BLaER1 treated with 17β-estradiol and CSF1 and Interleukin-3, amounts not matched to agents 10 nM and 100 nM (cell line): Measurements from ENCODE around the gene SLC41A3.
"Not testable (repeated sequence)": the region's sequence is repeated elsewhere in the genome, so short reads cannot be mapped to it uniquely, and the experiment has no call there.

Experiments
- H3K27ac ChIP-seq, 11 experiments: shearing (Covaris generic); formaldehyde crosslinking; 2 replicates each; pipeline ENCODE4 v1.8.1; 2022
- H3K27me3 ChIP-seq, 11 experiments: shearing (Covaris generic); formaldehyde crosslinking; 2 replicates each; pipeline ENCODE4 v1.8.1; 2022
- H3K36me3 ChIP-seq, 11 experiments: shearing (Covaris generic); formaldehyde crosslinking; 2 replicates each; pipeline ENCODE4 v1.8.1; 2022
- H3K4me1 ChIP-seq, 10 experiments: shearing (Covaris generic); formaldehyde crosslinking; 2 replicates each; pipeline ENCODE4 v1.8.1; 2022
- H3K4me2 ChIP-seq, 11 experiments: shearing (Covaris generic); formaldehyde crosslinking; 2 replicates each; pipeline ENCODE4 v1.8.1; 2022
- H3K4me3 ChIP-seq, 10 experiments: shearing (Covaris generic); formaldehyde crosslinking; 2 replicates each; pipeline ENCODE4 v1.8.1; 2022
- H3K9ac ChIP-seq, 11 experiments: shearing (Covaris generic); formaldehyde crosslinking; 2 replicates each; pipeline ENCODE4 v1.8.1; 2022
- H3K9me3 ChIP-seq, 11 experiments: shearing (Covaris generic); formaldehyde crosslinking; replicated peaks in 1 of 11; 2 replicates each; pipeline ENCODE4 v1.8.1; 2022
- H4K20me1 ChIP-seq, 11 experiments: shearing (Covaris generic); formaldehyde crosslinking; 2 replicates each; pipeline ENCODE4 v1.8.1; 2022
- Cebpa-rat ChIP-seq, 11 experiments: shearing (Covaris generic); IDR thresholded peaks; 2 replicates each; pipeline ENCODE4 v1.8.1; 2022

Gene SLC41A3

DNA sequence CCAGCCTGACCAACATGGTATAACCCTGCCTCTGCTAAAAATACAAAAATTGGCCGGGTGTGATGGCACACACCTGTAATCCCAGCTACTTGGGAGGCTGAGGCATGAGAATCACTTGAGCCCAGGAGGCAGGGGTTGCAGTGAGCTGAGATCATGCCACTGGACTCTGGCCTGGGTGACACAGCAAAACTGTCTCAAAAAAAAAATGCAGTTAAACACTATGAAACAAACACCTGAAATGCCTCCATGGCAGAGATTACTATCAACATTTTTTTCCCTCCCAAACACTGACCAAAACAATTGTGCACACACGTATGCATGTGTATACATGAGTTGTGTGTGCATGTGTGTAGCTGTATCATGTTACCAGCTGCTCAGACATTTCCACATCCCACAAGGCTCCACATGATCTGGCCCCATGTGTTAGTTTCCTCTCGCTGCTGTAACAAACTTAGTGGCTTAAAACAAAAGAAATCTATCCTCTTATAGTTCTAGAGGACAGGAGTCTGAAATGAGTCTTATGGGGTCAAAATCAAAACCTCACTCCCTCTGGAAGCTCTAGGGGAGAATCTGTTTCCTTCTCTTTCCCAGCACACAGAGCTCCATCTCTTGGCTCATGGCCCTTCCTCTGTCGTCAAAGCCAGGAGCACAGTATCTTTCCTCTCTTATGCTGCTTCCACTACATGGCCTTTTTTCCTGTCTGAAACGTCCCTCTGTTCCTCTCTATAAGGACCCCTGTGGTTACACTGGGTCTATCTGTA is 34.5 kb downstream of the SLC41A3 start:
- no peak overlapping the region for H3K9ac ChIP-seq
- peaks cover 0 to 12% (median 0%) of the 10 kb centered on the region in 11 experiments; a peak in 6 of 22 replicates for H3K36me3 ChIP-seq
- no peak overlapping the region for H3K4me3 ChIP-seq
- peaks cover 16 to 18% (median 17%) of the 10 kb centered on the region in 10 experiments for H3K4me1 ChIP-seq
- no peak overlapping the region for H3K27ac ChIP-seq
- TF ChIP-seq Cebpa-rat (IDR thresholded peaks at IDR 0.05): no peak
- H3K4me2 ChIP-seq: no peak overlapping the region
- H3K27me3 ChIP-seq: no peaks in the 10 kb centered on the region
- no peaks in the 10 kb centered on the region for H3K9me3 ChIP-seq
- H4K20me1 ChIP-seq: peaks cover 0 to 9% (median 0%) of the 10 kb centered on the region in 11 experiments; a peak in 1 of 22 replicates

DNA sequence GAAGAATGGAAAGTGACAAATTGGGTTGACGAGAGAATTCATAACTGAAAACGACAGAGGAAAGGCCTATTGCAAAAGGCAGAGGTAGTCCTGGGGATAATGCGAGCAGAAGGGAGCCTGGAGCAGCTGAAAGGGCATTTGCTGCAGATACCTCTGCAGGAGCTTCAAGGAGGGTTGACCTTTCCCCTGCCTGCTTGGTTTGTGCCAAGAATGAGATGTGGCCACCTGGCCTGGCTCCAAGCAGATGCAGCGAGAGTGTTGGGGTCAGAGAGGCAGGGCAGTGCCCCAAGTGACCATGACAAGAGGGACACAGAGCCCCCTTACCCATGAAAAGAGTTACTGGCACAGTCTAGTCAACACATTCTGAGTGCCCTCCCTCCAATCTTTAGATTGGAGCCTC is 43.5 kb downstream of the SLC41A3 start:
- no peak overlapping the region for H3K4me2 ChIP-seq
- H3K27me3 ChIP-seq: no peaks in the 10 kb centered on the region
- H3K36me3 ChIP-seq: peaks cover 7 to 37% (median 18%) of the 10 kb centered on the region in 11 experiments; a peak in 16 of 22 replicates

DNA sequence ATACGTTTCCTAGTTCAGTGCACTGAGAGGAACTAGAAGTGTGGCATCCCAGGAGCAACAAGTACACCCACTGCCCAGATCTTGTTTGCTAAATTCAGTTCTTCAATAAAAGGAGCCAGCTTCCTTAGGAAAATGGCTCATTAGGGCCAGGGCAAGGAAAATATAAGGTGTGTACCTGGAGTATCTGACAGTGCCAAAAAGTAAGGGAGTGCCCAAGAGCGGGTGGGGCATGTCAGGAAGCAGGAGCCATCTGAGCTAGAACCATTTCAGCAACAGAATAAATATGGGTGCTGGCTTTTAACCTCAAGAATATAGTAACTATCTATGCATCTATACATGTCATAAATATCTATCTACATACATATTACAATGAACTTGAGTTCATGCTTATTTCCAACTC is 44.1 kb downstream of the SLC41A3 start:
- Histone ChIP-seq H3K36me3 (peaks cover 7 to 42% (median 20%) of the 10 kb centered on the region in 11 experiments; a peak in 16 of 22 replicates), H4K20me1 (peaks cover 0 to 3% (median 0%) of the 10 kb centered on the region in 11 experiments; a peak in 1 of 22 replicates), H3K4me3 (no peak overlapping the region), H3K9ac (no peak overlapping the region), H3K27me3 (no peaks in the 10 kb centered on the region), H3K4me1 (no peaks in the 10 kb centered on the region), H3K4me2 (no peak overlapping the region), H3K27ac (no peak overlapping the region), H3K9me3 (peaks cover 29 to 48% (median 36%) of the 10 kb centered on the region in 11 experiments)
- TF ChIP-seq Cebpa-rat (IDR thresholded peaks at IDR 0.05): no peak

More for the DNA sequence above, 43.5 kb downstream of the SLC41A3 start:
- Histone ChIP-seq H3K4me3 (no peak overlapping the region), H3K9ac (no peak overlapping the region), H3K4me1 (no peaks in the 10 kb centered on the region), H3K27ac (no peak overlapping the region), H3K9me3 (peaks cover 29 to 48% (median 36%) of the 10 kb centered on the region in 11 experiments), H4K20me1 (no peaks in the 10 kb centered on the region)
- no peak for TF ChIP-seq Cebpa-rat (IDR thresholded peaks at IDR 0.05)

DNA sequence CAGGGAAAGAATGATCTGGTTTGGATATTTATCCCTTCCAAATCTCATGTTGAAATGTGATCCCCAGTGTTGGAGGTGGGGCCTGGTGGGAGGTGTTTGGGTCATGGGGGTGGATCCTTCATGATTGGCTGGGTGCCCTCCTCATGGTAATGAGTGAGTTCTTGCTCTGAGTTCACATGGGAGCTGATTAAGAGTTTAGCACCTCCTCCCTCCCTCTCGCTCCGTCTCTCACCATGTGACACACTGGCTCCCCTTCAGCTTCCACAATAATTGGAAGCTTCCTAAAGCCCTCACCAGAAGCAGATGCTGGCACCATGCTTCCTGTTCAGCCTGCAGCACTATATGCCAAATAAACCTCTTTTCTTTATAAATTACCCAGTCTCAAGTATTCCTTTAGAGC is 45.1 kb downstream of the SLC41A3 start:
- Histone ChIP-seq H3K9me3 (peaks cover 29 to 48% (median 36%) of the 10 kb centered on the region in 11 experiments), H3K36me3 (peaks cover 7 to 46% (median 22%) of the 10 kb centered on the region in 11 experiments; a peak in 16 of 22 replicates)
- not testable (repeated sequence) for H3K4me3 ChIP-seq, H4K20me1 ChIP-seq, H3K27me3 ChIP-seq, H3K4me1 ChIP-seq, H3K4me2 ChIP-seq, H3K9ac ChIP-seq, H3K27ac ChIP-seq

DNA sequence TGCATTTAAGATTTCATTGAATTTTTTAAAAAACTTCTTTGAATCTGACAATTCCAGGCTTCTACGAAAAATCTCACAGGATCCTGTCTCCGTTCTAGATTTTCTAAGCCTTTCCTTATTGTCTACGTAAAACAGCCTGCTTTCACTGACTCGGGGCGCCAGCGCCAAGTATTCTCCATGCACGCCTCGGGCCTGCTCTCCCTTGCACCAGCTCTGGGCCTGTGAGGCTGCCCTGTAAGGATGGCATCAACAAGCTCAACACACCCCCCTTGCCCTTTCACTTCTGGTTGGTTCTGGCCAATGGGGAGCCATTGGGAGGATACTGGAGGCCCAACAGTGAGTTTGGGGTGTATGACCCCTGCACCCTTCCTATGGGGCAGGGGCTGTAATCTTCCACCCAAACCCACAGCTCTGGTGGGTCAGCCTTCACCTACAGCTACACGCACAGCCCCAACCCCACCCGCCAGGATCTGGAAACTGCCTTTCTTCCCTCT is 47.8 kb downstream of the SLC41A3 start:
- peaks cover 4 to 55% (median 20%) of the 10 kb centered on the region in 11 experiments; a peak in 17 of 22 replicates for H3K36me3 ChIP-seq
- H3K4me3 ChIP-seq: no peak overlapping the region
- no peak overlapping the region for H3K9ac ChIP-seq
- TF ChIP-seq Cebpa-rat (IDR thresholded peaks at IDR 0.05): no peak
- H4K20me1 ChIP-seq: peaks cover 0 to 4% (median 0%) of the 10 kb centered on the region in 11 experiments; a peak in 3 of 22 replicates
- no peak overlapping the region for H3K27ac ChIP-seq
- no peak overlapping the region for H3K4me2 ChIP-seq
- H3K4me1 ChIP-seq: no peaks in the 10 kb centered on the region
- H3K27me3 ChIP-seq: no peaks in the 10 kb centered on the region
- peaks cover 9 to 26% (median 20%) of the 10 kb centered on the region in 11 experiments for H3K9me3 ChIP-seq

DNA sequence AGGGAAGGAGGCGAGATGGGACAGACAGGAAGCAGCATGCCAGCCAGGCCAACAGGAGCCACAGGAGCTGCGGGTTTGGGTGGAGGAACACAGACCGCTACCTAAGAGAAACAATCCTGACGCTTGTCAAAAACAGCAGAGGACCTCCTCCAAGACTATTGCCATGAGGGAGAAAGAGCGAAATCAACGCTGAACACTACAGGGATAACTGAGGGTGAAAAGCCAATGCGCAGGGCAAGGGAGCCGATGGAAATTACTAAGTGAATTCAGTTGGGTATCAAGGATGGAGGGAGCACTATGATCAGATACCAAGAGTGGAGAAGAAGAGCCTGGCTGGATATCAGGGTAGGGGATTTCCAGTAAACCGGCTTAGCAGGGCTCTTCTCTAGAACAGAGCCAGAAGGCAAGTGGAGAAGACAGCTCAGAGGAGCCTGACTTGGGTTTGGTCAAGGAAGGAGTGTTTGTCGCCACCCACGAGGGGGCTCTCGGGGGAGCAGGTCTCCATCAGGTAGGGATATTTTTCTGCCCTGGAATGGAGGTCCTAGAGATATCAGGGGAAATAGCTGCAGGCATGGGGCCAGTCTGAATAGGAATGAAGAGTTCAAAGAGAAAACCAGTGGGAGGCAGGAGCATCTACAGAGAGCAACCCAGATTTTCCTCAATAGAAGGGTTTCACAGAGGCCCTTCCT is 48.4 kb downstream of the SLC41A3 start:
- Histone ChIP-seq H3K9me3 (peaks cover 9 to 24% (median 20%) of the 10 kb centered on the region in 11 experiments), H3K27ac (no peak overlapping the region), H3K27me3 (no peaks in the 10 kb centered on the region), H3K4me3 (no peak overlapping the region), H3K4me1 (no peaks in the 10 kb centered on the region), H4K20me1 (peaks cover 0 to 4% (median 0%) of the 10 kb centered on the region in 11 experiments; a peak in 3 of 22 replicates), H3K4me2 (no peak overlapping the region), H3K36me3 (peaks cover 4 to 55% (median 20%) of the 10 kb centered on the region in 11 experiments; a peak in 17 of 22 replicates), H3K9ac (no peak overlapping the region)
- TF ChIP-seq Cebpa-rat (IDR thresholded peaks at IDR 0.05): no peak

DNA sequence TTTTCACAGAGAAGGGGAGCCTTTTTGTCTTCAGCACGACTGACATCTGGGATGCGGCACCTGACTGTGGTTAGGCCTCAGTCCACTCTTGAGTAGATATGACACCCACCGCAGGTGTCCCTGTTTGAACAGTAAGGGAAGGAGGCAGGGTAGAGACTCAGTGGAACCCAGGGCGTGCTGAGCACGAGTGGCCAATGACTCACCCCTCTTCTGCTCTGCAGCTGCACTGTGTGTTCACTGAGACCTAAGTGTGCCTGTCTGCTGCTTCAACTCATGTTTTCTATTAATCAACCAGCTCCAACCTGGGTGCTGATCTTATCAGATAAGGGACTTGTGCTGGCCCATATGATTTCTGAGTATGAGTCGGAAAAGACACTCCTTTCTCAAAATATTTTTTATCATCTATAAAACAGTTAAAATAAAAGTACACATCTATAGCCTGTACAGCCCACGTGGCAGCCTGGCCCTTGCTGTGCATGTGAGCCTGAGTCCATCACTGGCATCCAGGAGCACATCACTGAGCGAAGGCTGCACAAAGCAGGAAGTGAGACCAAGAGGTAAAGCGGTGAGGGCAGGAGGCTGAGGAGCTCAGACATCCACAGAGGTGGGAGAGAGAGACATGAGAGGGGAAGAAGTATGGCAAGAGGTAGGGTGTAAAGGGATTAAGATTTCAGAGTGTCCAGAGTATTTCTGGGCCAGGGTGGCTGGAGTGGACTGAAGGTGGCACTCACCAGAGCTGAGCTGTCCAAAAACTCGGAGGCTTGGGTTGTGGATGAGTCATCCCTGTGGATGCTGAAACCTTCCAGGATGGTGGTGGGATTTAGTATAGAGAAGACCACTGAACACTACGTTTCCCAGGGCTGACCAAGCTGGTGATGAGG is 49.2 kb downstream of the SLC41A3 start:
- no peak overlapping the region for H3K27ac ChIP-seq

DNA sequence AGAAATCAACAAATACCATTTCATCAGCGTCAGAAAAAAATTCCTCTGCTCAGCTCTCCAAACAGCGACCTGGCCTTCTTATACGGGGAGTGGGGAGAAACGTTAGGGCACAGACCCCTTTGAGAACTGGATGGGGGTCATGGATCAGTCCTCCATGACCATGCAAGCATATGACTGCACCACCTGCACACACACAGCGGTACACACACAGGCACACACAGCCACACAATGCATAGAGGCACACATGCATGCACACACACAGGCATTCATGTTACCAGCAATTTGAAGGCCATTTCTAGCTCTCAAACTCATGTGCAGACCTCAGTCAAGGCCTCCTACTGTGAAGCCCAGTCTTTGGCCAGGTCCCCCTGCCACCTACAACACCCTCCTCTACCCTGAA is 50.2 kb downstream of the SLC41A3 start:
- Histone ChIP-seq H3K27me3 (no peaks in the 10 kb centered on the region), H3K4me3 (no peak overlapping the region), H3K36me3 (peaks cover 7 to 59% (median 29%) of the 10 kb centered on the region in 11 experiments; a peak in 21 of 22 replicates), H3K4me1 (no peaks in the 10 kb centered on the region), H4K20me1 (peaks cover 0 to 4% (median 0%) of the 10 kb centered on the region in 11 experiments; a peak in 3 of 22 replicates), H3K4me2 (no peak overlapping the region), H3K9ac (no peak overlapping the region), H3K27ac (no peak overlapping the region), H3K9me3 (peaks cover 18 to 29% (median 25%) of the 10 kb centered on the region in 11 experiments)
- TF ChIP-seq Cebpa-rat (IDR thresholded peaks at IDR 0.05): no peak

More for the DNA sequence above, 49.2 kb downstream of the SLC41A3 start:
- peaks cover 0 to 55% (median 20%) of the 10 kb centered on the region in 11 experiments; a peak in 17 of 22 replicates for H3K36me3 ChIP-seq
- peaks cover 0 to 4% (median 0%) of the 10 kb centered on the region in 11 experiments; a peak in 3 of 22 replicates for H4K20me1 ChIP-seq
- H3K4me1 ChIP-seq: no peaks in the 10 kb centered on the region
- H3K4me3 ChIP-seq: no peak overlapping the region
- no peak overlapping the region for H3K4me2 ChIP-seq
- no peak for TF ChIP-seq Cebpa-rat (IDR thresholded peaks at IDR 0.05)
- peaks cover 9 to 24% (median 20%) of the 10 kb centered on the region in 11 experiments for H3K9me3 ChIP-seq
- no peaks in the 10 kb centered on the region for H3K27me3 ChIP-seq
- no peak overlapping the region for H3K9ac ChIP-seq
